ENCODE measurements around the gene CAPG.
A peak's percentile ranks its signal among the peaks of the same experiment; 100 is the strongest.

Gene CAPG

DNA sequence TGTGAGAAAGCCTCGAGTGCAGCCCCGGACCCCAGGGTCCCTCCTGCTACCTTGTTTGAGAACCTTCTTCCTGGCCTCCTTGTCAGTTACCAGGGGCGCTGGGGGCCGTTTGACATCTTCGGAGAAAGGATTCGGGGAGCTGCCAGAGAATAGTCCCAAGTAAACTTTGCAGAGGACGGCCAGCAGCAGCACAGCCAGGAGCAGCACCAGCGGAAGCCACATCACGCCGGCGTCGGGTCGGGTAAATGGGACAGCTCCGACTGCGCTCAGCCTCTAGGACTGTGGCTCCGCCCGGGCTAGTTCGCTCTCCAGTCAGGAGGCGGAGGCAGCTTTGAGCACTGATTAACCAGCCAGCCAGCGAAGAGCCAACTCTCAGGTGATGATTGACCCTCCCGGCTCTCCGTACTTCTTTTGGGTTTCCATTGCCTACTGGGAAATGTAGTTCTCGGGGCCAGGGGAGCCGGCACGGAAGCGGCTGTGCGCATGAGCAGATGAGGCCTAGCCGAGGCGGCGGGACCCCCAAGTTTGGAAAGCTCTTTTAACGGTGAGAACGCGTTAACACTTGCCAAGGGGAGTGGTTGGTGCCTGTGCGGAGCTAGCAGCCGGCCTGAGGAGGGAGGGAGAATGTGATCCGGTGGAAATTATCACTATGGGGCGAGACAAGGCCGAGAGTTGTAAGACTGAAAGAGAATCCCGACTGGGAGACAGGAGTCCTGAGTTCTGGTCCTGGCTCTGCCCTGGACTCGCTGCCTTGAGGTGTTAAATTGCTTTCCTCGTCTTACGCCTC, 55.7 kb downstream of the CAPG start, which contains the start of the genes ELMOD3 and RETSAT:
TSS of gene ELMOD3 (plus strand) at position 484 of the 787 bp plus-strand sequence. CDS start 2,430 bp downstream, outside the sequence.
TSS of gene RETSAT (minus strand) at position 243 of the 787 bp plus-strand sequence. CDS start at position 222, 21 bp downstream.
- peak; percentile 98 for DNase-seq

GRCh38 chr2:85353876-85354285, 56.3 kb downstream of the CAPG start:
- peak; percentile 14 for DNase-seq

- no peak for DNase-seq
Measured at GRCh38 chr2:85347599-85347998, 62.6 kb downstream of the CAPG start.

Measured in stimulated activated CD4-positive, alpha-beta T cell treated with anti-CD3 and anti-CD28 coated beads, Interleukin-4, amount 100 ng/mL, for 24 hours (primary cell).